BJ (cell line): Measurements from ENCODE around the gene PLPP3. TPM values are rescaled to one million over a fixed set of nuclear protein-coding genes. Genes with fewer than 3 reads are reported as not detected.

Source experiments
- CTCF ChIA-PET: fragments of 350-600 bp; formaldehyde crosslinking; extraction: SDS; loops from one replicate; lab custom pipeline; 2021; ENCODE audit warnings: antibody characterized with exemption, inconsistent platforms; lab: Yijun Ruan, JAX
- POLR2A ChIA-PET: fragments of 300-600 bp; sonication (Branson Sonifier 250); formaldehyde crosslinking; extraction: SDS; loops from one replicate; lab custom pipeline; 2021; ENCODE audit warnings: antibody characterized with exemption; lab: Charles Lee
- DNase-seq: peaks from one replicate; pipeline ENCODE4 v3.0.0-alpha.2; 2011; ENCODE audit warnings: low read depth
- H3K27me3 ChIP-seq: 2 replicates; pipeline ENCODE4 v1.6.0; 2011; ENCODE audit warnings: low read length; ENCODE audit not compliant: control insufficient read depth, insufficient read depth
- H3K36me3 ChIP-seq: 2 replicates; pipeline ENCODE4 v1.5.1; 2011; ENCODE audit warnings: low read length; ENCODE audit not compliant: control insufficient read depth, insufficient read depth
- H3K4me3 ChIP-seq: 2 replicates; pipeline ENCODE4 v1.5.1; 2011; ENCODE audit warnings: low read depth, mild to moderate bottlenecking, control low read depth, low read length
- polyA plus RNA-seq: library from polyadenylated mRNA; depleted of rRNA; stranded (reverse); fragments of >200 nt; gene quantifications from 2 replicates; pipeline ENCODE4 v1.2.3, GENCODE V29; 2011
- TF ChIP-seq, protein P1 (sequence below): IDR thresholded peaks from 2 replicates; pipeline ENCODE4 v1.5.1; 2011; ENCODE audit warnings: low read depth, mild to moderate bottlenecking, control low read depth, inconsistent platforms, low read length, moderate library complexity; ENCODE audit not compliant: insufficient read depth

The PLPP3 gene
- polyA plus RNA-seq, 1 experiment: 55.4 TPM

DNA sequence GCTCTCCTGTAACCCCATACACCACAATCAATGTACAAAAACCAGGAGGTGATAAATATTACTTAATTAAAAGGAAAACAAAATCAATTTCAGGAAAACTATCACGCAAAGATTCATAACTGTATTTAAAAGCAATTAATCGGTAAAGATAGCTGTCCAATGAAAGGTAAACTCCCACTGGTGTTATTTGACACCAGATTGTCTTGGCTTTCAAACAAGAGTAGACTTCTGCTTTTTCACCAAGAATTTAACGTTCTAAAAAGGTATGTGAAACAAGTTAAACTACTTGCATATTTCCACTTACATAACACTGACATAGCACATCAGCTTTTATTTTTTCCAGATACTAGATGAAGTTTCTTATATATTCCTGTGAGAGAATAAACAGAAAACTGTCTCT is 3.5 kb downstream of the PLPP3 start:
- Histone ChIP-seq H3K27me3 (no peaks in the 10 kb centered on the region), H3K4me3 (peak overlapping the region; percentile 88; the same call in 1 of the 2 replicates), H3K36me3 (no peaks in the 10 kb centered on the region)
- POLR2A ChIA-PET: interaction anchor here (0.7 kb wide), 1 partner anchor 1195 kb away, joined by 3 read pairs; no protein-coding TSS in a partner anchor
- no peak for DNase-seq
- TF ChIP-seq, protein P1, sequence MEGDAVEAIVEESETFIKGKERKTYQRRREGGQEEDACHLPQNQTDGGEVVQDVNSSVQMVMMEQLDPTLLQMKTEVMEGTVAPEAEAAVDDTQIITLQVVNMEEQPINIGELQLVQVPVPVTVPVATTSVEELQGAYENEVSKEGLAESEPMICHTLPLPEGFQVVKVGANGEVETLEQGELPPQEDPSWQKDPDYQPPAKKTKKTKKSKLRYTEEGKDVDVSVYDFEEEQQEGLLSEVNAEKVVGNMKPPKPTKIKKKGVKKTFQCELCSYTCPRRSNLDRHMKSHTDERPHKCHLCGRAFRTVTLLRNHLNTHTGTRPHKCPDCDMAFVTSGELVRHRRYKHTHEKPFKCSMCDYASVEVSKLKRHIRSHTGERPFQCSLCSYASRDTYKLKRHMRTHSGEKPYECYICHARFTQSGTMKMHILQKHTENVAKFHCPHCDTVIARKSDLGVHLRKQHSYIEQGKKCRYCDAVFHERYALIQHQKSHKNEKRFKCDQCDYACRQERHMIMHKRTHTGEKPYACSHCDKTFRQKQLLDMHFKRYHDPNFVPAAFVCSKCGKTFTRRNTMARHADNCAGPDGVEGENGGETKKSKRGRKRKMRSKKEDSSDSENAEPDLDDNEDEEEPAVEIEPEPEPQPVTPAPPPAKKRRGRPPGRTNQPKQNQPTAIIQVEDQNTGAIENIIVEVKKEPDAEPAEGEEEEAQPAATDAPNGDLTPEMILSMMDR: no peak
- CTCF ChIA-PET: interaction anchor here (0.9 to 1.4 kb wide), 7 partner anchors 9 to 1298 kb away, joined by 3 to 5 read pairs (median 3); no protein-coding TSS in a partner anchor

DNA sequence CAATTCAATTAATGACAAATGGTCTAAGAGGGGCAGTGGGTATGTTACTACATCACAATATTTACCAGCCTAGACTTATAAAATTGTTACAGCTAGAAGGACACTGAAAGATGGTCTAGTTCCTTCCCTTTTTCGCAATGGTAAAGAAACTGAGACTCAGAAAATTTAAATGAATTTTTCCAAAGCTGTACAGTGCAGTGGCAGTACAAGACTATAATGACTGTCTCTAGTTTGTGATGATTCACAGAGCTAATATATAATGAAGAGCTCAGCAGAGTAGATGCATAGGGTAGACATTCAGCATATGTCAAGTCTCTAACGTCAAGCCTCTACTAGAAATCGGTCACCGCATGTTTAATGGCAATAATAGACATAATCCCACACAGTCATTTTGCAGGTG is 4.6 kb downstream of the PLPP3 start:
- Histone ChIP-seq H3K36me3 (no peaks in the 10 kb centered on the region), H3K27me3 (no peaks in the 10 kb centered on the region), H3K4me3 (no peak overlapping the region)
- TF ChIP-seq, protein P1: no peak
- CTCF ChIA-PET: interaction anchor here (0.6 to 1.3 kb wide), 4 partner anchors 491 to 1297 kb away, joined by 3 read pairs; no protein-coding TSS in a partner anchor
- no peak for DNase-seq
- POLR2A ChIA-PET: no interaction called here

DNA sequence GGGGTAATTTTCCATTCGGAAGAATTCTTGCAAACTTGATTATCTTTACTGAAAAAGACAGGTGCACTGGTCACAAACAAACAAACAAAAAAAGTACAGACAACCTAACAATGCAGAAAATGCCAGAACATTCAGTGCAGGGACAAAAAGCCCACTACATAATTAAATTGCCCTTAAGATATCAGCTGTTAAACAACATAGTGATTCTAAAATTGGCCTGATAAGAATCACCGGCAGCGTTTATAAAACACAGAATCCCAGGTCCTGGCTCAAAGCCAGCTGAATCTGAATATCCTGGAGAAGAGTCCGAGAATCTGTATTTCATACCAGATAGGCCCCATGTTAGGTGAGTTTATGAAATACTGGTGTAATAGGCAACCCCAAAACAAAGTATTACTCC is 6.1 kb downstream of the PLPP3 start:
- CTCF ChIA-PET: interaction anchor here (1.1 kb wide), 1 partner anchor 1197 kb away, joined by 3 read pairs; no protein-coding TSS in a partner anchor

DNA sequence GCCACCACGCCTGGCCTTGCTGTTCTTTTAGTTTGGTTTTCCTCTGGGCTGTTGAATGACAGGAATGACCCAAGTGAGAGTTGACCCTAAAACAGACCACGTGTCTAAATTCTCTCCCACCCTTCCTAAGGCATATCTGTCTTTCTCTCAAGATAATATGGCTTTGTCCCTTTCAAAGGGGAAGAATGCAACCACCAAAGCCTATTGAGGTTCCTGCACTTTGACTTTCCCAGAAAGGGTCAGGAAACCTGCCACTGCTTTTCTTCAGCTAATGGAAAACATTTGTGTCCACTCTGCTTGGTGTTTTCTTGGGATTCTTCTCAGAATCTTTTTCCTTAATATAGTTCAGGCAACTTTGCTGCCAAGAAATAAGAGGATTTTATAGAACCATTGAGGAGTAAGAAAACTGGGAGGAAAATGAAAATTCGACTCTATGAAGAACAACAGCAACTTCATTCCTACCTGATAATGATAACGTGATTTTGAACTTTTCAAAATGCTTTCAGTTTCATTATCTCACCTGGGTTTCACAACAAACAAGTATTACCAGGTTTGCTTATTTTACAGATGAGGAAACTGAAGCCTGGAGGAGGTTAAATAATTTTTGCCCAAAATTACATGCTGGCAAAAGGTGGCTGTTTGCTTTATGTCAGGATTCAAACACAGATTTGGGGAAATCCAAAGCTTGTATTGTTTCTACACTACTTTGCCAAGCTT is 6.9 kb downstream of the PLPP3 start:
- ChIA-PET CTCF (no interaction called here), POLR2A (no interaction called here)
- no peak for DNase-seq
- Histone ChIP-seq H3K27me3 (no peaks in the 10 kb centered on the region), H3K36me3 (no peaks in the 10 kb centered on the region), H3K4me3 (no peak overlapping the region)
- TF ChIP-seq, protein P1: no peak

More for the DNA sequence above, 6.1 kb downstream of the PLPP3 start:
- no peak for DNase-seq
- POLR2A ChIA-PET: interaction anchor here (0.7 kb wide), 1 partner anchor 8 kb away, joined by 4 read pairs; no protein-coding TSS in a partner anchor
- H3K36me3 ChIP-seq: no peaks in the 10 kb centered on the region
- TF ChIP-seq, protein P1: no peak
- no peak overlapping the region for H3K4me3 ChIP-seq
- H3K27me3 ChIP-seq: no peaks in the 10 kb centered on the region

DNA sequence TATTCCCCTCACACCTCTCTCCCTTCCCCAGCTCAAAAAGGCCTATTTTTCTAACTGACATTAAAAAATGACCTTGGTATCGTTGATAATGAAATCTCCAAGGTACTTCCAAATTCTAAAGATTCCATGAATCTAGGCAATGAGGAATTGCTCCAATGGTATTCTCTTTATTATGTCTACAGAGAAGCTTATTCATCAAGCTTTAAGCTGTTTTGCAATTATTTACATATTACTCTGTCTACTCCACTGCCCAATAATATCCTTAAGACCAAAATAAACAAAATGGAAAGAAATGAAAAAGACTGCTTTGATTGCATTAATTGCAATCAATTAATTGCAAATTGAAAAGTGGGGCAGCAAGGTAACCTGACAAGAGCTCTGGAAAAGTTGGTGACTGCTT is 7.9 kb downstream of the PLPP3 start:
- Histone ChIP-seq H3K4me3 (no peak overlapping the region), H3K36me3 (no peaks in the 10 kb centered on the region; the same call in 1 of the 2 replicates), H3K27me3 (no peaks in the 10 kb centered on the region)
- TF ChIP-seq, protein P1: no peak
- DNase-seq: no peak
- CTCF ChIA-PET: no interaction called here
- POLR2A ChIA-PET: no interaction called here
